Measurements from ENCODE around the gene VWA5B2. TPM values are rescaled to one million over a fixed set of nuclear protein-coding genes. Genes with fewer than 3 reads are reported as not detected.

VWA5B2 gene
- total and polyA plus RNA-seq, 2 of the 4 experiments (the other 2 are of a cell fraction), result not detected

DNA sequence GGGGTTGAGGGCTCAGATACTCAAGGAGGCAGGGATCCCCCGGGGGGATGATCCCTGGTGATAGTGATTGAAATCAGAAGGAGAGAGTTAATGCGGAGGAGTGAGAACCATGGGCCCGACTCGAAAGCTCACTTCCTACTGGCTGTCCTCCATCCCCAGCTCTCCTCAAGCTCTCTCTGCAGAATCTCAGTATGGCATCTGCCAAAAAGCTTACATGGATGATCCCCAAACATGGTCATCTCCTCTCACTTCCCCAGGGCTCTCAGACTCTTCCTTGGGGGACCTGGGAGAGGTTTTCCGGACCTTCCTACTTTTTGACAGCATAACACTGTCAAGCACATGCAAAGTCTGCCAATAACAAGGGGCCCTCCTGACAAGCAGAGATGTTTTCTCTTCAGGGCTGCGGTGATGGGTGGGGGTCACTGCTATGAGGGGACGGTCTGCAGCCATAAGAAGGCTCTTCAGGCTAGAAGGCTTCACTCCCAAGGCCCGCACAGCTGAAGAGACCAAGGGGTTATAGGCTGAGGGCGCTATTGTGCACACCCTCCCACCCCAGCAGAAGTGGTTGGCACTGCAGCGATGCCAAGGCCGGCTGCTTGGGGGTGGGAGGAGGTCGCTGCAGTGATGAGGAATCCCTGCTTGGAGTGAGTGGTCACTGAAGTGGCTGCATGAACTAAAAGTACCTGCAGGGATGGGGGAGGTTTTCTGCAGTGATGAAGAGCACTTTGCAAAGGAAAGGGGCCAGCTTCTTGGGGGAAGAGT, 828 bp upstream of the VWA5B2 start:
- no peak overlapping the region for H3K23ac ChIP-seq (ENCODE audit: low read depth, low read length)
- no peak overlapping the region for H3K9ac ChIP-seq (ENCODE audit: low read depth, low read length)
- dilution Hi-C loops (cut with HindIII; ENCODE audit: low sequenced_read_pairs, unreplicated experiment) (no loop called here), intact Hi-C loops (cut with micrococcal nuclease) (loop anchor here (5.0 kb wide), 1 partner anchor 59 kb away; no protein-coding TSS in a partner anchor), in situ Hi-C loops (cut with MboI; ENCODE audit: low sequenced_read_pairs) (no loop called here)
- H3K4me2 ChIP-seq (ENCODE audit: low read depth, low read length), result no peak overlapping the region; the same call in 1 of the 2 replicates
- H4K20me1 ChIP-seq (ENCODE audit: insufficient read depth, low read length), result no peaks in the 10 kb centered on the region; the same call in 1 of the 2 replicates
- no peaks in the 10 kb centered on the region for H3K9me3 ChIP-seq (ENCODE audit: control insufficient read depth, insufficient read depth, low read length)
- no peak overlapping the region for H4K8ac ChIP-seq (ENCODE audit: low read depth in 2 of 2, low read length in 2 of 2)
- no peak overlapping the region for H3K27ac ChIP-seq (ENCODE audit: insufficient read depth, low read length)
- H3K4me1 ChIP-seq (ENCODE audit: control insufficient read depth, insufficient read depth, low read length), result no peaks in the 10 kb centered on the region; the same call in 1 of the 2 replicates
- no peak for DNase-seq
- H2BK120ac ChIP-seq (ENCODE audit: low read depth, low read length), result no peak overlapping the region
- no peak overlapping the region for H3K4ac ChIP-seq (ENCODE audit: low read depth, low read length)
- WGBS, 2 experiments (ENCODE audit: extremely low coverage in 2 of 2, insufficient read length in 1 of 2), result no CpG with 5 or more reads among the region's 12 CpGs
- H2AK5ac ChIP-seq (ENCODE audit: low read depth, low read length), result no peak overlapping the region
- H2BK20ac ChIP-seq (ENCODE audit: low read depth, low read length), result no peak overlapping the region
- no peaks in the 10 kb centered on the region for H3K36me3 ChIP-seq (ENCODE audit: control insufficient read depth, insufficient read depth, low read length)
- H3K27me3 ChIP-seq (ENCODE audit: control insufficient read depth, insufficient read depth, low read length), result peaks cover 69% of the 10 kb centered on the region
- H2AFZ ChIP-seq (replicated peaks; ENCODE audit: low read length, poor library complexity), result no peak overlapping the region
- H3K79me1 ChIP-seq (ENCODE audit: low read depth in 1 of 2, low read length in 2 of 2), result no peaks in the 10 kb centered on the region
- H2BK15ac ChIP-seq (ENCODE audit: low read depth, low read length), result no peak overlapping the region
- no peak overlapping the region for H2BK5ac ChIP-seq (ENCODE audit: low read depth, low read length, poor library complexity, severe bottlenecking)
- no peak overlapping the region for H4K91ac ChIP-seq (ENCODE audit: insufficient read depth, low read depth, low read length)
- H4K5ac ChIP-seq (ENCODE audit: low read depth, low read length), result no peak overlapping the region
- no peak for ATAC-seq (ENCODE audit: low read depth)
- BruUV-seq (replicated peaks), result no TSS peak
- 0 out of 2 replicates have a peak, but pooled peaks cover 3% of the 10 kb centered on the region for H3K9me1 ChIP-seq (ENCODE audit: insufficient read depth, low read length)
- no peak overlapping the region for H3K18ac ChIP-seq (ENCODE audit: low read depth, low read length)
- CTCF ChIA-PET, result interaction anchor here (0.5 to 1.6 kb wide), 5 partner anchors 11 to 44 kb away, joined by 3 to 10 read pairs (median 4); no protein-coding TSS in a partner anchor
- no peak overlapping the region for H3K56ac ChIP-seq (ENCODE audit: extremely low read depth, insufficient read depth, low read length)
- H3K14ac ChIP-seq (replicated peaks; ENCODE audit: low read depth, low read length), result no peak overlapping the region
- H3K4me3 ChIP-seq (ENCODE audit: insufficient read depth, low read depth, low read length), result no peak overlapping the region
- no peak overlapping the region for H2AK9ac ChIP-seq (replicated peaks; ENCODE audit: low read depth, low read length, poor library complexity)
- POLR2A ChIA-PET (ENCODE audit: unreplicated experiment), result no interaction called here
- TF ChIP-seq NFE2L2 (IDR thresholded peaks at IDR 0.05; ENCODE audit: low read depth, low read length) (no peak), BHLHE40 (IDR thresholded peaks at IDR 0.05; ENCODE audit: low read depth, low read length) (no peak), MAZ (IDR thresholded peaks at IDR 0.05; ENCODE audit: borderline replicate concordance, low read depth, low read length) (no peak), MXI1 (IDR thresholded peaks at IDR 0.05; ENCODE audit: borderline replicate concordance, low read depth, low read length) (no peak), RFX5 (IDR thresholded peaks at IDR 0.05; ENCODE audit: low read depth, low read length) (no peak), RCOR1 (IDR thresholded peaks at IDR 0.05; ENCODE audit: insufficient replicate concordance, low read length) (no peak), POLR2A (IDR thresholded peaks at IDR 0.05; ENCODE audit: low read depth, low read length) (no peak), ELK1 (IDR thresholded peaks at IDR 0.05; ENCODE audit: borderline replicate concordance, low read depth, low read length) (no peak), CEBPB (IDR thresholded peaks at IDR 0.05; ENCODE audit: low read depth, low read length) (no peak), RAD21 (IDR thresholded peaks at IDR 0.05; ENCODE audit: low read length) (no peak), SMC3 (IDR thresholded peaks at IDR 0.05; ENCODE audit: low read depth, low read length) (no peak), CHD1 (IDR thresholded peaks at IDR 0.05; ENCODE audit: low read depth, low read length) (no peak), FOS (IDR thresholded peaks at IDR 0.05; ENCODE audit: low read depth, low read length) (no peak)
- TF ChIP-seq, protein P1, sequence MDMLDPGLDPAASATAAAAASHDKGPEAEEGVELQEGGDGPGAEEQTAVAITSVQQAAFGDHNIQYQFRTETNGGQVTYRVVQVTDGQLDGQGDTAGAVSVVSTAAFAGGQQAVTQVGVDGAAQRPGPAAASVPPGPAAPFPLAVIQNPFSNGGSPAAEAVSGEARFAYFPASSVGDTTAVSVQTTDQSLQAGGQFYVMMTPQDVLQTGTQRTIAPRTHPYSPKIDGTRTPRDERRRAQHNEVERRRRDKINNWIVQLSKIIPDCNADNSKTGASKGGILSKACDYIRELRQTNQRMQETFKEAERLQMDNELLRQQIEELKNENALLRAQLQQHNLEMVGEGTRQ (IDR thresholded peaks at IDR 0.05; ENCODE audit: low read depth, low read length), result no peak
- TF ChIP-seq, protein P2, sequence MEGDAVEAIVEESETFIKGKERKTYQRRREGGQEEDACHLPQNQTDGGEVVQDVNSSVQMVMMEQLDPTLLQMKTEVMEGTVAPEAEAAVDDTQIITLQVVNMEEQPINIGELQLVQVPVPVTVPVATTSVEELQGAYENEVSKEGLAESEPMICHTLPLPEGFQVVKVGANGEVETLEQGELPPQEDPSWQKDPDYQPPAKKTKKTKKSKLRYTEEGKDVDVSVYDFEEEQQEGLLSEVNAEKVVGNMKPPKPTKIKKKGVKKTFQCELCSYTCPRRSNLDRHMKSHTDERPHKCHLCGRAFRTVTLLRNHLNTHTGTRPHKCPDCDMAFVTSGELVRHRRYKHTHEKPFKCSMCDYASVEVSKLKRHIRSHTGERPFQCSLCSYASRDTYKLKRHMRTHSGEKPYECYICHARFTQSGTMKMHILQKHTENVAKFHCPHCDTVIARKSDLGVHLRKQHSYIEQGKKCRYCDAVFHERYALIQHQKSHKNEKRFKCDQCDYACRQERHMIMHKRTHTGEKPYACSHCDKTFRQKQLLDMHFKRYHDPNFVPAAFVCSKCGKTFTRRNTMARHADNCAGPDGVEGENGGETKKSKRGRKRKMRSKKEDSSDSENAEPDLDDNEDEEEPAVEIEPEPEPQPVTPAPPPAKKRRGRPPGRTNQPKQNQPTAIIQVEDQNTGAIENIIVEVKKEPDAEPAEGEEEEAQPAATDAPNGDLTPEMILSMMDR (conservative IDR thresholded peaks at IDR 0.05; ENCODE audit: low read depth, low read length), result no peak
